Liver (tissue), 3 donors: Measurements from ENCODE around the gene UNC13D.

Source experiments
- JUND ChIP-seq, 2 donors: IDR thresholded peaks; 2 replicates each; pipeline ENCODE4 v1.6.1; 2016; ENCODE audit warnings: antibody characterized with exemption in 2 of 2
- TF ChIP-seq, protein P1 (sequence below): fragments of 150-350 bp; IDR thresholded peaks from 2 replicates; pipeline ENCODE4 v1.5.1; 2017; ENCODE audit warnings: improper control_type of control experiment, low read depth, low read length; ENCODE audit not compliant: missing input control
- donor health status: healthy.
- donor health status: healthy.

DNA sequence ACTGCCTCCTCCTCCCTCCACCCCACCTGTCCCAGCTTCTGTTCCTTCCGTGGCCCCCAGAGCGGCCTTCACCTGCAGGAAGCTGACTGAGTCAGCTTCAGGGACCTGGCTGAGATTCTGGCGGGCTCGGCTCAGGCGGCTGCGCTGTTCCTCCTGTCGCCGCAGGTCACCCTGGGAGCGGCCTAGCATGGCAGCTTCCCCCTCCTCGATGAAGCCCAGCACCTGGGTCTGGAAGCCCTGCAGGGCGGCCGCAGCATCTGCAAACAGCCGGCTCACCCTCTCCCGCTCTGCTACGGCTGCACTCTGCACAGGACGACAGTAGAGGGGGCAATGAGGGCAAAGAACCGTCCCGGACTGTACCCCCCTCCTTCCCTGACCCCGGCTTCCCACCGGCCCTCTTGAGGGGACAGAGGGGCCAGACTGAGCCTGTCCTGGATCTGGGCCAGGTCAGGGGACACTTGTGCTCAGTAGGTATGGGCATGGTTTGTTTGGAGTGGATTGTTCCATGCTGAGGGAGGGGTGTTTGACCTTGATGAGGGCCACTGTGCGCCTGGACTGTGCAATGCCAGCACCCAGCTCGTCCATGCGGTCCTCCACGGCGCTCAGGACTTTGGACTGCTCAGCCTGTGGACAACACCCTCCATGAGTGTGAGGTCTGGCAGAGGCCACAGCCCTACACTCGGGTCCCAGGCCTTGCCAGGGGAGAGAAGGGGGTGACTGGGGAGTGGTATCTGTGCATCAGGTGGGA lies 32.2 kb upstream of the UNC13D start:
- TF ChIP-seq, protein P1, sequence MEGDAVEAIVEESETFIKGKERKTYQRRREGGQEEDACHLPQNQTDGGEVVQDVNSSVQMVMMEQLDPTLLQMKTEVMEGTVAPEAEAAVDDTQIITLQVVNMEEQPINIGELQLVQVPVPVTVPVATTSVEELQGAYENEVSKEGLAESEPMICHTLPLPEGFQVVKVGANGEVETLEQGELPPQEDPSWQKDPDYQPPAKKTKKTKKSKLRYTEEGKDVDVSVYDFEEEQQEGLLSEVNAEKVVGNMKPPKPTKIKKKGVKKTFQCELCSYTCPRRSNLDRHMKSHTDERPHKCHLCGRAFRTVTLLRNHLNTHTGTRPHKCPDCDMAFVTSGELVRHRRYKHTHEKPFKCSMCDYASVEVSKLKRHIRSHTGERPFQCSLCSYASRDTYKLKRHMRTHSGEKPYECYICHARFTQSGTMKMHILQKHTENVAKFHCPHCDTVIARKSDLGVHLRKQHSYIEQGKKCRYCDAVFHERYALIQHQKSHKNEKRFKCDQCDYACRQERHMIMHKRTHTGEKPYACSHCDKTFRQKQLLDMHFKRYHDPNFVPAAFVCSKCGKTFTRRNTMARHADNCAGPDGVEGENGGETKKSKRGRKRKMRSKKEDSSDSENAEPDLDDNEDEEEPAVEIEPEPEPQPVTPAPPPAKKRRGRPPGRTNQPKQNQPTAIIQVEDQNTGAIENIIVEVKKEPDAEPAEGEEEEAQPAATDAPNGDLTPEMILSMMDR: no peak
- TF ChIP-seq JUND (IDR thresholded peaks at IDR 0.05): no peak
